HFF-Myc (cell line): ENCODE measurements around the gene CPNE4.

Source experiments
- DNase-seq: peaks from one replicate; pipeline ENCODE4 v3.0.0-alpha.2; 2011; ENCODE audit warnings: low read depth; ENCODE audit errors: extremely low read depth
- H3K4me3 ChIP-seq: replicated peaks from 2 replicates; pipeline ENCODE4 v1.5.1; 2011; ENCODE audit warnings: low read depth, mild to moderate bottlenecking, control low read depth, low read length
- TF ChIP-seq, protein P1 (sequence below): IDR thresholded peaks from 2 replicates; pipeline ENCODE4 v1.5.1; 2012; ENCODE audit warnings: mild to moderate bottlenecking, low read depth, low read length, control low read depth; ENCODE audit errors: missing control alignments

Gene CPNE4

DNA sequence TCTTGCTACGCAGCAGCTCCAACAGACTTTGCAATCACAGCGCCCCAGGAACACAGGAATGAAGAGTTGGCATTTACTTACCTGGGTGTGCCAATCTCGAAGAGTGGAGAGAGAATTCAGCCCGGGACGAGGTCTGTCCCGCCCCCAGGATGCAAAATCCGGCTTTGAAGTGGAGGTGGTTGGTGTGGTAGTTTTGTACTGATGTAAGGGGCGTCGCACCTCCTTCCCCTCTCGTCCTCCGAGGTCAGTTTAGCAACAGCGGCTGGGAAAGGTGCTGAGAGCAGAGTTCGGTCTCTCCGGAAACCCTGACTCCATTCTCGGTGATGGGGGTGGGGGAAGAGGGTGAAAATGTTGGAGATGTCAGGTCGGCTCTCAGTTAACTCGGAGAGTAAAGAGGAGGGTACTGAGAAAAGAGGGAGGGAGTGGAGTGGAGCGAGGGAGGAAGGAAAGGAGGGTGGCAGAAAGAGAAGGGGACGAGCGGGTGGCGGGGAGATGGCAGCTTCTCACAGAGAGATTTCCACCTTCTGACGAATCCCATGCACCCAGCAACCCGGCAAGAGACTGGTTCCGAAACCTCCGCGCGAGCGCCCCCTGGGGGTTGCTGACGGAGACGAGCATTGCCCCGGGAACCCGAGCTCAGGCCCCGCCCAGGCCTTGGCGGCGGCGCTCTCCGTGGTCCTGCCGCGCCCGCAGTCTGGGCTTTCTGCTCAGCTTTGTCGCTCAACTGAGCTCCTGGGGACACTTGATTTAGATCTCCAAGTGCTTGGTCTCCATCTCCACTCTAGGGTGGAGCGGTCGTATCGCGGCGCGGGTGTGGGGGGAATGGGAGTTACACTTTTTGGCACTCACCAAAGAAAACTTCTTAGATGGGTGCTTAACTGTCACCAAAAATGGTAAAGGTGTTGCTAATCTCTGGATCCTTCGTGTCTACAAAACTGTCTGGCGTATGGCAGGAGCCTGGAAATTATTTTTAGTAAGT is at the start of gene CPNE4:
CPNE4 (minus strand) TSS at position 529 of the 979 bp plus-strand sequence.
- TF ChIP-seq, protein P1, sequence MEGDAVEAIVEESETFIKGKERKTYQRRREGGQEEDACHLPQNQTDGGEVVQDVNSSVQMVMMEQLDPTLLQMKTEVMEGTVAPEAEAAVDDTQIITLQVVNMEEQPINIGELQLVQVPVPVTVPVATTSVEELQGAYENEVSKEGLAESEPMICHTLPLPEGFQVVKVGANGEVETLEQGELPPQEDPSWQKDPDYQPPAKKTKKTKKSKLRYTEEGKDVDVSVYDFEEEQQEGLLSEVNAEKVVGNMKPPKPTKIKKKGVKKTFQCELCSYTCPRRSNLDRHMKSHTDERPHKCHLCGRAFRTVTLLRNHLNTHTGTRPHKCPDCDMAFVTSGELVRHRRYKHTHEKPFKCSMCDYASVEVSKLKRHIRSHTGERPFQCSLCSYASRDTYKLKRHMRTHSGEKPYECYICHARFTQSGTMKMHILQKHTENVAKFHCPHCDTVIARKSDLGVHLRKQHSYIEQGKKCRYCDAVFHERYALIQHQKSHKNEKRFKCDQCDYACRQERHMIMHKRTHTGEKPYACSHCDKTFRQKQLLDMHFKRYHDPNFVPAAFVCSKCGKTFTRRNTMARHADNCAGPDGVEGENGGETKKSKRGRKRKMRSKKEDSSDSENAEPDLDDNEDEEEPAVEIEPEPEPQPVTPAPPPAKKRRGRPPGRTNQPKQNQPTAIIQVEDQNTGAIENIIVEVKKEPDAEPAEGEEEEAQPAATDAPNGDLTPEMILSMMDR: peak; percentile 89
- DNase-seq: peak; percentile 46
- H3K4me3 ChIP-seq: no peak within 1 kb of the TSS

DNA sequence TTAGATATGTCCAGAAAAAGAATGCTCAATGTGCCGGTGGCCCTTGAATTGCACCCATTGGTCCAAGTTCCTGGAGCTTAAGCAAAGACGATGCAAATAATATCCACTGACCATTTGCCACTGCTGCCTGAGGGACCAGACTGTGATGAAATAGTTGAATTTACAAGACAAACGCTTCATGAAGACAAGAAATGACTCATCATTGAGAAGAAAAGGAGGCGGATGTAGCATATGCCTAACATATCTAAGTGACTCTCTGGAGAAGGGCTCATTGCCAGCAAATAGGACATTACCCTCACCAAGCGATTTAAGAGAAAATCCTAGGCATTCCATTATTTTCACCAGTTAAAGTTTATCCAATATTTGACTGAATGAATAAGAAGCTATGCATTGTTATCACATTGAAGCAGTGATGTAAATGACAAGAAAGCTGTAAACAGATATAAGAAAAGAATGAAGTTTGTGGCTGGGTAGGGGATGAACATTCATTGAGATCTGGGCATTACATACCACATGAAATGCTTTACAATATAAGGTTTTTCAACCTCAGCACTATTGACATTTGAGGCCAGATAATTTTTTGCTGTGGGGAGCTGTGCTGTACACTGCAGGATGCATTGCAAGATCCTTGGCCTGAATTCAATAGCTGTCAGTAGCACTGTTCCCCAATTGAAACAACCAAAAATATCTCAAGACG is 48.9 kb upstream of the CPNE4 start:
- no peak overlapping the region for H3K4me3 ChIP-seq
- DNase-seq: no peak
- TF ChIP-seq, protein P1: no peak

DNA sequence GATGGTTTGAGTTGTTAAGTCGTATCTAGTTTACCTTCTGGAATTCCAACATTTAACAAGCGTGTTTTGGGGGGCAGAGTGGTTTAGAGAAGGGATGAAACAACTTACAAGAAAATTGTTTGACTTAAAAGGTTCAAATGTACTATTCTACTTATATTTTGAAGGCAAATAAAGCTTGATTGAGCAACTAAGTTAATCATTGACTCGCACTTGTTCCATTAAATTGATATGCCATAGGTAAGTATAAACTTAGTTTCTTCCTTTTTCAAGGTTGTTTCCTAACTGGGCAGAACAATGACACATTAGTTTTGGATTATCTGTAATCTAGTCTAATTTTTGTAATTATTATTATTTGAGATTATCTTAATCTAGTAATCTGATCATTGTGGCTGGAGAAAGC is 48.3 kb upstream of the CPNE4 start:
- no peak overlapping the region for H3K4me3 ChIP-seq
- DNase-seq: no peak
- TF ChIP-seq, protein P1: no peak

DNA sequence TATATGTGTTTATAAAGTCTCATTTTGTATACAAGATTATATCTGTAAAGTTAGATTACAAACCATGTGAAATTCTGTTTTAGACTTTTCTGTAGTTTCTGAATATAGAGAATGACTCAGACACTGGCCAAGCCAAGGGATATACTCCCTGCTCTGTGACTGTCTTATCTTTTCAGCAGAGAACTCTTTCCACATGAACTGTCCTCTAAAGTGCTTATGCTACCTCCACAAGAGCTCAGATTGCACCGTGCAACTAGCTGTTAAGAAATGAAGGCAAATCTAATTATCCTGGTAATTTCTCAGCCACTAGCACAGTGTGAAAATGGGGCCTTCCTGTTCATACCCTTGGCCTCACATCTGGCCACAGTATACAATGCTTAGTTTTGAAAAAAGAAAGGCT is 44.3 kb upstream of the CPNE4 start:
- no peak overlapping the region for H3K4me3 ChIP-seq
- DNase-seq: no peak
- TF ChIP-seq, protein P1: no peak

DNA sequence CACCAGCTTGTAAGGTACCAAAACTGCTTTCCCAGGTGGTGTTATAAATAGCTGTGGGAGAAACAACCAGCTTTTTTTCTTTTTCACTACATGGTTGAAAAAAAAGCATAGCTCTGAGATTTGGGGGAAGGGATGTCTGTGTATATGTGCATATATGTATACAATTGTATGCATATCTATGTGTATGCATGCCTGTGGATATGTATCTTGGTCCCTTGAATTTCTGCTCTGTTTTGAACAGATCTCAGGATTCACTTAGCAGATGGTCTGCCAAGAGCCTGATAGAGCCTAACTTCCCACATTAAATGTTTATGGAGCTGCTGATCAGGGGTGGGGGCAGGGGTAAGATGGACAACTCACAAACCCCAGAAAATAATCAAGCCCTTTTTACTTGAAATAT is 39.0 kb upstream of the CPNE4 start:
- TF ChIP-seq, protein P1: no peak
- no peak for DNase-seq
- H3K4me3 ChIP-seq: no peak overlapping the region

DNA sequence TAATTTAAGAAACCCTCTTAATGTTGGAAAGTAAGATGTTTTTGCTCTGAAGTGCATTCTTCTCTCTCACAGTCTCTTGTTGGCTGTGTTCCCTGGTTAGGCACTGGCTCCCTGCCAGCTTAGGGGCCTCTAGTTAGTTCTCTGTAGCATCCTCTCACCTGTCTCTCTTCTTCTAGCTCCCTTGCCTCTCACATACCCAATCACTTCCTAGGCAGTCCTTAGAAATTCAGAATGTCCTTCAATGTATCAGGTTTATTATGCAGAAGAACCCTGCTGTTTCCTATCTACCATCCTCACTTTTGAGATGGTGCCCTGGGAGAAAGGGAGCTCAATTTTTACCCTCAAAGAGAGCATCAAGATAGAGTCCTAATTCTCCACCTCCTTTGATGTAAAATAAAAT is 36.2 kb upstream of the CPNE4 start:
- H3K4me3 ChIP-seq: no peak overlapping the region
- no peak for DNase-seq
- TF ChIP-seq, protein P1: no peak
